A549 treated with CpdA at 1 μM for 4 hours (cell line): ENCODE data around the gene COMMD9. TPM values are rescaled to one million over a fixed set of nuclear protein-coding genes. Genes with fewer than 3 reads are reported as not detected.

Source experiments
- total RNA-seq: library from RNA; stranded (reverse); fragments of 200-300 nt; extraction: Qiagen RNA extraction; gene quantifications from 5 replicates; pipeline ENCODE4 v1.2.3, GENCODE V29; 2022; ENCODE audit warnings: low read depth

The COMMD9 gene
- 34.8 to 56.7 TPM (median 54.1 TPM) in 5 replicates for total RNA-seq

GRCh38 chr11:36289226-36289852 lies at the start of gene COMMD9:
Gene COMMD9, minus strand, starts transcription at chr11:36289424. Its CDS starts 12 bp downstream, at chr11:36289412.

GRCh38 chr11:36295926-36296325 lies 6.7 kb upstream of the COMMD9 start, which contains the start of gene PRR5L:
Gene PRR5L, plus strand, starts transcription at chr11:36296288. Its CDS starts 104,834 bp downstream, at chr11:36401122.

Other genes starting within 250 kb of the COMMD9 start
- gene PRR5L, start 6.9 kb upstream of the COMMD9 start, total RNA-seq, result 7.9 to 15.3 TPM (median 11.0 TPM) in 5 replicates
- 6.6 to 7.2 TPM (median 7.0 TPM) in 5 replicates for gene TRAF6, start 220.8 kb upstream of the COMMD9 start, total RNA-seq